HG03045 (cell line): ENCODE measurements around the gene ABCA8.
"Not testable (repeated sequence)": the region's sequence is repeated elsewhere in the genome, so short reads cannot be mapped to it uniquely, and the experiment has no call there.

ENCODE experiments used
- ATAC-seq: cut with Tn5 transposase; IDR thresholded peaks from one replicate; pipeline ENCODE4 v1.9.1; 2021; ENCODE audit warnings: mild to moderate bottlenecking, moderate library complexity; ENCODE audit not compliant: unreplicated experiment

ABCA8 gene

DNA sequence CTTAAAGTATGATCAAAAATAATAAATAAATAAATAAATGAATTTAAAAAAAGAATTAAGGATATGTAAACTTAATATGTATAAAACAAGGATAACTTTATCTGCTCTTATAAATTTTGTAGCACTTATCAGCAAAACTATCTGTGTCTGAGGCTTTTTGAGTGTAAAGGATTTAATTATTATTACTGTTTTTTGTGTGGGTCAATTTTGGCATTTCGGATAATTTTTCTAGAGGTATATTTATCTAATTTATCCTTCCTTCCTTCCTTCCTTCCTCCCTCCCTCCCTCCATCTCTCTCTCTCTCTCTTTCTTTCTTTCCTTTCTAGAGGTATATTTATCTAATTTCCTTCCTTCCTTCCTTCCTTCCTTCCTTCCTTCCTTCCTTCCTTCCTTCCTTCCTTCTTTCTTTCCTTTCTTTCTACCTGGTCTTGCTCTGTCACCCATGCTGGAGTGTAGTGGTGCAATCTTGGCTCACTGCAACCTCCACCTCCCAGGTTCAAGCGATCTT, 120.8 kb downstream of the ABCA8 start:
- ATAC-seq: no peak

DNA sequence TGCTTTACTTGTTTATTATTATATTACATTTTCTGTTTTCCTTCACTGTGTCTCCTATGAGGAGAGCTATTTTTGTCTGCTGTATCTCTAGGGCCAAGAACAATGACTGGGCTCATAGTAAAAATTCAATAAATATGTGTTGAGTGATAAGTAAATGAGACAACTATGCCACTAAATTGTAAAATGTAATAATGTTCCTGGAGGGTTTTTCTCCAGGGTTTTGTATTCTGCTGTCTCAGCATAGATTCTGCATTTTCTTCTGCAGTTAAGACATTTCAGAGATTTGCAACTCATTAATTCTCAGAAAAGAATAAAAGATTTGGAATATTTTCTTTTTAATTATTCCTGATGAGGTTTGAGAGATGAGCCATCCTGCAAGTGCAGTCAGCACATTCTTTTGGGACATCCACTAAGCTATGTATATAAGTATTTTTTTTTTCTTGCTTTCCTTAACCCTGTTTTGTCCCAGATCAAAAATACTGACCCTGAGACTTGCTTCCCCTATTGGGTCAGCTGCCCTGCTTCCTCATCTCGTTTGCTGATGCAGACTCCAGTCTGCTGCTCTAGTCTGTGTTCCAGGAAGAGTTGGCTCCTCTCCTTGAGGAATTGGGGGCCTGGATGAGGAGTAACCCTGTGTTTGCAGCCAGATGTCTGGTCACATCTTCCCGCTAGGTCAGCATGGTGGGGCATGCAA, 122.9 kb downstream of the ABCA8 start:
- ATAC-seq: no peak

DNA sequence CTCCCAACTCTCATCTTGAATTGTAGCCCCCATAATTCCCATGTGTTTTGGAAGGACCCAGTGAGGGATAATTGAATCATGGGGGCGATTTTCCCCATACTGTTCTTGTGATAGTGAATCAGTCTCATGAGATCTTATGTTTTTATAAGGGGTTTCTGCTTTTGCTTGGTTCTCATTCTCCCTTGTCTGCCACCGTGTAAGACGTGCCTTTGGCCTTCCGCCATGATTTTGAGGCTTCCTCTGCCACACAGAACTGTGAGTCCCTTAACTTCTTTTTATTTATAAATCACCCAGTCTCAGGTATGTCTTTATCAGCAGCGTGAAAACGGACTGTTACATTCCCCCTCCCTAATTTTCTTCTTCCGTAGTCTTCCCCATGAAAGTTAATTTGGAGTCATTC, 124.0 kb downstream of the ABCA8 start:
- ATAC-seq: no peak

DNA sequence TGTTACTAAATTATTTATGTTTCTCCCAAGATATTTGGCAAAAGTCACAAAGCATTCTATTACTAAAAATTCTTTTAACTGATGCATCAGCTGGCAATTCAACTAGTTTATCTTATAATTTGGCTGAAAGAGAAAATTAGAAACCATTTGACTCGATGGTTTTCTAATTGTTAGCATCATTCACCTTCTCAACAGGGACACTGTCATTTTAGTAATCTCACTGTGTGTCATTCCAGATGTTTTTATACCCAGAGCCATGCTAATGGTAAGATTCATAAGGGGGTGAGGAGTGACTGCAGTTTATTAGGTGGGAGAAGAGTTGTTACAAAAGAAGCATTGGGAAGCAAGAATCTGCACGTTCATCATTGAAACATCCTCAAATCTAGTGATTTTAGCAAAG, 124.9 kb downstream of the ABCA8 start:
- ATAC-seq: no peak

DNA sequence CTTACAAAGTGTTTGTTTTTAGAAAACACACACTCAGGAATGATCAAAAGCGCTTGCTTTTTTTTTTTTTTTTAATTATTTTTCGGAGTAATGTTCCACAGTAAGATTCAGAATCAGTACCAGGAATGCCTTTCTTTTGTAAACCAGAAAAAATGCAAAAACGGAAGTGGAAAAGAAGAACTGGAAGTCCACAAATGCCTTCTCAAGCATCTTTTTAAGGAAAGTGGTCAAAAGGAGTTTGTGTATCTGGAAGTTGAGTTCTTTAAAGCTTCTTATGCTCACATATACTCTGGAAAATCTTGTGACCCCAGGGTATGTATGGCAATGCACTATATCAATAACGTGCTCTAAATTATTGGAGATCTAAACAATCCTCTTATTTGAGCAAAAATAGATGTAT, 126.0 kb downstream of the ABCA8 start:
- ATAC-seq: no peak

DNA sequence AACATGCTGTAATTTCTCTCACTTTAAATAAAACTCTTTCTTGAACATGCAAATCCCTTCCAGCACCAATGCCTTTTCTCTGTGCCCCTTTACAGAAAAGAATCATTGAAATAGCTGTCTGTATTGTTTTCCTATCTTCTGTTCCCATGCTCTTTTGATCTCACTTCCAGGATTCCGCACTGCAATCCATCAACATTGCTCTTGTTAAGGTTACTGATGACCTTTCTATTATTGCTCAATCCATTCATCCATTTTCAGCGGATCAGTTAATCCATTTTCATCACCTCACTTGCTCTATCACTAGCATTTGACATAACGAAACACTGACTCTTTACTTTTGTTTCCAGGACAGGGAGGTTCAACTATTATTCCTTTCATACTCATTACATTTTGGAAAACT, 130.5 kb downstream of the ABCA8 start:
- no peak for ATAC-seq

DNA sequence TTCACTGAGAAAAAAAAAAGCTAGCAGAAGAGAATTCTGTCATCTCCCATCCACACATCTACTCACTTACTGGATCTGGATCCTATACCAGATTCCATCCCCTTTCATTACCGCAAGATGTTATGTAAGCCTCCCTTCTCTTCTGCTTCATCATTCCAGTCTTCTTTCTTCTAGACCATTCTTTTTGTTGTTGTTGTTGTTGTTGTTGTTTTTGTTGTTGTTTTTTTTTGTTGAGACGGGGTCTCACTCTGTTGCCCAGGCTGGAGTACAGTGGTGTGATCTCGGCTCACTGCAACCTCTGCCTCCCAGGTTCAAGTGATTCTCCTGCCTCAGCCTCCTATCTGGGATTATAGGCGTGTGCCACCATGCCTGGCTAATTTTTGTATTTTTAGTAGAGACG, 131.0 kb downstream of the ABCA8 start:
- ATAC-seq: not testable (repeated sequence)

DNA sequence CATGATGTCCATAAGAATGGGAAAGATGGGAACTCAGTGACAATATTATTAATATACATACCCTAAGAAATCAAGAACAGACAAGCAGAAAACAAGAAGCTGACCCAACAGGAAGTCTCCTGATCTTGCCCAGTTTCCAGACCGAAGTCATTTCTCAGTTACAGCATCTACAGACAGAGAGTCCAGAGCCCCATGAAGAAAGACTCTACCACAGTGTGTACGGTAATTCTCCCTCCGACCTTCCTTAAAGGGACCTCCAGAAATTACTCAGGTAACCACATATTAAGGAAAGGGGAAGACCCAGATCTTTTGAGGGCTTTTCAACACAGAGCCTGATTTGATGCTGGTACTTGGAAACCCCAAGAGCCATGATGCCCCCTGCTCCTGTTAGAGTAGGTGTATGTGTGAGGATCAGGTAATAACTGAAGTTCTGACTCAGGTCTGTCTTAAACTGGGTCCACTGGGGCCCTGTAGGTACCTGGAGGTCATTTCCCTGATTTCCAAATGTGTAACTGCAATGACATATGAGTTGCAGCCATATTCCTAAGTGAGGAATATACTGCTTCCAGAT, 132.4 kb downstream of the ABCA8 start:
- ATAC-seq: no peak

DNA sequence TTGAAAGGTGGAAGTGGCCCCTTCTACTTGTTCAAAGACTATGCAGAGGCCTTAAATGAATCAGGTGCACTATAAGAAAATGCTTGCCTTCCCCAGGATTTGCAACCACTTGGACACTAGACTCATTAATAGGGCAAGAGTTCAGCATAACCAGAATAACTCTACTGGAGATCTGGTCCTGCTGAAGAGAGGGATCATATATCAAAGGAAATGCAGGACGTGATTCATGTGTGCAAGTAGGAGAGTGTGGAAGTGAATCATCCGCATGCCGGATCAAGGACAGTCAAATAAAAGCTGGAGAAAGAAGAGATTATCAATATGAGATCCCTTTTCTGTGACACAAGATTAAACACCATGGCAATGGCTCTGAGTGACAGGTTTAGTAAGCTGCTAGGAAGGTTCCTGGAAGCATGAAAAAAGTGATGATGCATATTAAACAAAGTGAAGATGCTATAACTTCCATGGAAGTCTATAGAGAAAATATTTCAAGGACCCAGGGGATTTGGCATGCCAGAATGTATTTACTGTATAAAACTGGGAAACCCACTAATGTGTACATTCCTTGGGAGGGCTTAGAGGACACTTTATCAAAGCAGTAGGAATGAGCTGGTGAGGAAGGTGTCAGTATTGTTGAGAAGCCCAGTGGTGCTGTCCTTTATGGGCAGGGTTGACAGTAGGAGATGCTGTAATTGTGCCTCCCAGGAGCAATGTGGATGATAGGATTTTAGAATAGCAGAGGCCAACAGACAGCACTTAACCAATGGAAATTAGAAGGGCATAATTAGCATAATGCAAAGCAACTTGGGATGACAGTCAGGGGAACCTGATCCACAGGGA, 133.1 kb downstream of the ABCA8 start:
- ATAC-seq: no peak

DNA sequence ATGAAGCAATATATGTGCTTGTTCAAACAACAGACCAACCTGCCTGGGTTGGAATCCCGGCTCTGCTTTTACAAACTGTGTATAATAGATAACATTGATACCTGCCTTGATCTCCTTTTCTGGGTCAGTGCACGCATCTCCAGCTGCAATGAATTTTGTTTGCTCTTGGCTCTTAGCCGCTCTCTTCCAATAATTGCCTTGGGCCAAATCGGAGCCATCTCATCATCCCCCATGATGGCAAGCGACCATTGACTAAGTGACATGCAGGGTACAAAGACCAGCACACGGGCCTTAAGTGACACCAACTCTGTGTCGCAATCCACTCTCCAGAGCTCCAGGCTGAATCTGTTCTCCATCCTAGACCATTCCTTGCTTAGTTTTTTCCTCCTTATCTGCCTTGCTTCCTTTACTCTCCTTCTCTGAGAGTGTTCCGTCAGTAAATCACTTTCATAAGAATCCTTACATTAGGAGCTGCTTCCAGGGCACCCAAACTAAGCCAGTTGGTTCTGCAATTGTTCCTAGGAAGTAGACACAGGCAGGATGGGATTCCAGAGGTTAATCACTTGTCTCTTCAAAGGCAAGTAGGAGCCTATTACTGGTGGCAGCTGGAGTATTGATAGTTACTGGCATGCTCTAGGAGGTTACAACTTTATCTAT, 134.2 kb downstream of the ABCA8 start:
- no peak for ATAC-seq

DNA sequence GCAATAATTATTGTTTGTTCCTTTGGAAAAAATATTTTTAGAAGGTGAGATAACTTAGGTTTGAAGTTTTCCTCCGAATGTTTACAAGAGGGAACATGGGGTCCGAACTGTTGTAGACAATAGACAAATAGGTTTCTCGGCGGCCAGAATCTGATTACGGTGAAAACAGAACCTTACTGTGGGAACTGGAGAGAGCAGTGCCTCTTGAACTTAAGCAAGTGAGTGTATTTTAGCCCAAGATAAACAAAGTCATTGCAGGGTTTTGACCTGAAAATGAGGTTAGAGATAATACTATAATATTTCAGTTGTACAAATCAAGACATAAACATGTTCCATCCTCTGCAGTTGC, 134.7 kb downstream of the ABCA8 start:
- no peak for ATAC-seq

DNA sequence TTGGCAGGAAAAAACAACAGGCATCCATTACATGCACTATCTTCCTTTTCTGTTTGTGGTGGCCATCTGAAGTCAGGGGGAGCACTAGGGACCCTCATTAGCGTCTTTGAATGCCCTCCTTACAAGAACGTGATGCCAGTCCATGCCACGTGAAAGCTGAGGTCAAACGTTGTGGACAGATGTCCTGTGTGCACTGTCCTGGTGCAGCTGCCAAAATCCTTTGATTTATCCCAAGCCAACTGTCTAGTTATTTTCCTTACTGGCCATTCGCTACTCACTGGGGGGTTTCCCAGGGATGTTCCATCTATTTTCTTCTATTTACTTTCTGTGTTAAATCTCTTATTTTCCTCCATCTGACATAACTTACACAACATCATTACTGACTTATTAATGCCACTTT, 135.7 kb downstream of the ABCA8 start:
- no peak for ATAC-seq
